BLaER1 treated with 17β-estradiol and CSF1 and Interleukin-3, amounts not matched to agents 10 nM and 100 nM (cell line): ENCODE results near the gene CERS6.

Experiments
- H3K27ac ChIP-seq, 11 experiments: shearing (Covaris generic); formaldehyde crosslinking; 2 replicates each; pipeline ENCODE4 v1.8.1; 2022
- H3K27me3 ChIP-seq, 11 experiments: shearing (Covaris generic); formaldehyde crosslinking; 2 replicates each; pipeline ENCODE4 v1.8.1; 2022
- H3K36me3 ChIP-seq, 11 experiments: shearing (Covaris generic); formaldehyde crosslinking; 2 replicates each; pipeline ENCODE4 v1.8.1; 2022
- H3K4me1 ChIP-seq, 10 experiments: shearing (Covaris generic); formaldehyde crosslinking; 2 replicates each; pipeline ENCODE4 v1.8.1; 2022
- H3K4me2 ChIP-seq, 11 experiments: shearing (Covaris generic); formaldehyde crosslinking; 2 replicates each; pipeline ENCODE4 v1.8.1; 2022
- H3K4me3 ChIP-seq, 10 experiments: shearing (Covaris generic); formaldehyde crosslinking; 2 replicates each; pipeline ENCODE4 v1.8.1; 2022
- H3K9ac ChIP-seq, 11 experiments: shearing (Covaris generic); formaldehyde crosslinking; 2 replicates each; pipeline ENCODE4 v1.8.1; 2022
- H3K9me3 ChIP-seq, 11 experiments: shearing (Covaris generic); formaldehyde crosslinking; replicated peaks in 1 of 11; 2 replicates each; pipeline ENCODE4 v1.8.1; 2022
- H4K20me1 ChIP-seq, 11 experiments: shearing (Covaris generic); formaldehyde crosslinking; 2 replicates each; pipeline ENCODE4 v1.8.1; 2022
- Cebpa-rat ChIP-seq, 11 experiments: shearing (Covaris generic); IDR thresholded peaks; 2 replicates each; pipeline ENCODE4 v1.8.1; 2022

Gene CERS6

DNA sequence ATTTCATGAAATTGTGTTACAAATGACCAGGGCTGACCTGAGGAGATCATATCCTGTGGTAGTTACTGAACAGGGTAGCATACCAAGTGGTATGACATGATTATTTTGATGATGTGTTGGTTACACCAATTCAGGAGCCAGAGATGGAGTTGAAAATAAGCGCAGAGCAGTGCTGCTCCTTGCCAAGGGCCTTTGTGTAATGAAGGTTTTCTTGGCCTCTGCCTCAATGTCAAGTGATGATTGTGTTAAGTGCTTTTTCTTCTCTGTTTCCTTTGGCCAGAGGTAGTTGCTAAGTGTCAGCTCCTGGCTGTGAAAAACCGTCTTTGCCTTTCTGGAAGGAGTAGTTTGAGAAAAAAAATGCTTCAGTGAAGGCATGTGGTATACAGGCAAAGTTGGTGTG, 131.2 kb downstream of the CERS6 start:
- H3K4me1 ChIP-seq = peaks cover 11 to 28% (median 18%) of the 10 kb centered on the region in 10 experiments; a peak in 15 of 20 replicates
- no peak overlapping the region for H3K4me3 ChIP-seq
- peaks cover 0 to 15% (median 10%) of the 10 kb centered on the region in 11 experiments; a peak in 8 of 22 replicates for H3K9me3 ChIP-seq
- H3K36me3 ChIP-seq = peaks cover 5 to 55% (median 19%) of the 10 kb centered on the region in 11 experiments; a peak in 17 of 22 replicates
- H4K20me1 ChIP-seq = peaks cover 0 to 27% (median 10%) of the 10 kb centered on the region in 11 experiments; a peak in 12 of 22 replicates
- no peak overlapping the region for H3K27ac ChIP-seq
- no peak overlapping the region for H3K9ac ChIP-seq
- no peak for TF ChIP-seq Cebpa-rat (IDR thresholded peaks at IDR 0.05)
- H3K4me2 ChIP-seq = no peak overlapping the region
- no peaks in the 10 kb centered on the region for H3K27me3 ChIP-seq

DNA sequence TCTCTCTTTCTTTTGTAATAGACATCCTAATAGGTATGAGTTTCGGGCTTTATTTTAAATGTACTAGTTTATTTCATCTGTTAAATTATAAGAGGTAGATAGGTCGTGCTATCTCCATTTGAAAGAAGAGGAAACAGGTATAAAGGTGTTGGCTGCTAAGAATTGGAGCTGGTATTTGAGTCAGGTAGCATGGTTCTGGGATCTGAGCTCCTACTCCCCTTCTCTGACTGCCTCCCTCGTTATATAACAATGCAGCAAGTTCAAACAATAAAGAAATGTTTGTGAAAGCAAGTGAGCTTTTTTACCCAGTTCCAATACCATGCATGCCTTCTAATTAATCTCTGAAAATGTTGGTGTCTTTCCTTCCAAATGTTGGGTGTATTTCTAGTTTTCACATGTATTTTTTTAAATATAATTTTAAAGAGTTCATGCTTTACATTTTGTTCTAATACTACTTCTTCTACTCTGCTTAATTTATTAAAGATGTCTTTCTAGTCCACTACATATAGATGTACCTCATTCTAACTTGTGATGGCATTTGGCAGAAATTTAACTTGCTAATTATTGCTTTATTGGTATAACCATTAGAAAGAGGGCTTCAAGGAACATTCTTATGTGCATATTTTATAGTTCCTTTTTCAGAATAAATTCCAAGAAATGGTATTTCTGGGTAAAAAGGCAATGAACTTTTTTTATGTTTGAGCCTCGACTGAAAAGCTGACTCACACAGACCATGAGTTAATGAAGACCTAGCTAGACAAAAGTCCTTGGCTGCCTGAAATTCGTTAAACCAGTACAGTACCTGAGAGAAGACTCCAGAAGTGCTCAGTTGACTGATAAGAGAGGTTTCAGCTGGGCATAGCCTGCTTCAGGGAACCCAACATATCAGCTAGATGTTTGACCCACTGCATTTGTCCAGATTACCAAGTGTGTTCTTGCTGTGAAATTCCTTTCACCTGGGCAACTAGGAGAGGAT, 133.5 kb downstream of the CERS6 start:
- no peak overlapping the region for H3K4me3 ChIP-seq
- H3K36me3 ChIP-seq = peaks cover 3 to 36% (median 15%) of the 10 kb centered on the region in 11 experiments; a peak in 17 of 22 replicates
- H3K4me1 ChIP-seq = peaks cover 2 to 23% (median 11%) of the 10 kb centered on the region in 10 experiments; a peak in 15 of 20 replicates
- H4K20me1 ChIP-seq = peaks cover 0 to 47% (median 20%) of the 10 kb centered on the region in 11 experiments; a peak in 15 of 22 replicates
- no peak overlapping the region; a peak in 1 of 22 replicates for H3K27ac ChIP-seq
- peak overlapping the region in 2 of 11 experiments; percentile 46 to 69; a peak in 4 of 22 replicates for H3K4me2 ChIP-seq
- TF ChIP-seq Cebpa-rat (IDR thresholded peaks at IDR 0.05) = no peak
- peaks cover 0 to 15% (median 10%) of the 10 kb centered on the region in 11 experiments; a peak in 8 of 22 replicates for H3K9me3 ChIP-seq
- H3K27me3 ChIP-seq = no peaks in the 10 kb centered on the region
- H3K9ac ChIP-seq = no peak overlapping the region

DNA sequence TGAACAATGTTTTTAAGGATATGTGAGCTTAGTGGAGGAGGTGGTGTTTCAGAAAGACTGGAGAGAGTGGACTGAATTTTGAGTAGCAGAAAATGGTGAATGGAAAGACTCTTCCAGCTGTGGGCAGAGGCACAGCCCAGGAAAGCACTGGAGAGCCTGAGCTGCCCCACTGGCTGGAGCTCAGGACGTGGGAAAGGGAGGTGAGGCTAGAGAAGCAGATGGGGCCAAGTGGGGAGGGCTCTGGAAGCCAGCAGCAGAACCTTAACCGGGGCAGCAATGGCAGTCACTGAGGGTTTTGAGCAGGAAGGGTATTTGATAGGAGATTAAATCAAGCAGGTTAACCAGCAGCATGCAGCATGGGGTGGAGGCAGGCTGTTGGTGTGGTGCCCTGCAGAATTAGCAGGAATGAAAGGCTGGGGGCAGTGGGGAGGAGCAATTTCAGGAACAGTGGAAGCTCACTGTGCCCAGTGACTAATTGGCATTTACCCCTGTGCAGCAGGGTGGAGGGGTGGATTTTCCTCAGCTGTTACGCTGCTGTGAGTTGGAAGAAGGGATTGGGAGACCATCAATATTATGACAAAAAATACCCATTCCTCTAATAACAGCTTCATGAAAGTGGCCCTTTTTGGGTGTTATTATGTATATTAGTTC, 136.2 kb downstream of the CERS6 start:
- Histone ChIP-seq H3K36me3 (peaks cover 0 to 17% (median 3%) of the 10 kb centered on the region in 11 experiments; a peak in 3 of 22 replicates), H3K27ac (no peak overlapping the region), H3K9me3 (no peaks in the 10 kb centered on the region), H3K4me3 (no peak overlapping the region), H3K9ac (no peak overlapping the region), H4K20me1 (peaks cover 6 to 61% (median 27%) of the 10 kb centered on the region in 11 experiments; a peak in 16 of 22 replicates), H3K4me2 (no peak overlapping the region), H3K27me3 (no peaks in the 10 kb centered on the region), H3K4me1 (peaks cover 8 to 31% (median 12%) of the 10 kb centered on the region in 10 experiments; a peak in 15 of 20 replicates)
- TF ChIP-seq Cebpa-rat (IDR thresholded peaks at IDR 0.05) = no peak

DNA sequence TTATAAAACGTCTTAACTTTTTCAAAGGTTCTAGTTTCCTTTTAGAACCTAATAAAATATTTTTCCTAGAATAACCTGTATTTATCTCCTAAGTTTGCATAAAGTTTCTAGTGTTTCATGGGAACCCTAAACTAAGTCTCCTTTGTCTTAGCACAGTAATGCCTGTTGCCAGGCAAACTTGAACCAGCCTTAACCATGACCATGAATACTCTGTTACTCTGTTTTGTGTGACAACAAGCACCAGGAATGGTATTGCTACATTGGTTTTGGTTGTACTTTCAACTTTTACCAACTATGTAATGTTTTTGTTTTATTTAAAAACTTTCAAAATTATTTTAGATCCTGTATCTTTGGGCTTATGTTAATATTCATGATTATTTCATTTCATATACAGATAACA, 137.6 kb downstream of the CERS6 start:
- H3K27ac ChIP-seq = no peak overlapping the region
- H4K20me1 ChIP-seq = peaks cover 6 to 66% (median 27%) of the 10 kb centered on the region in 11 experiments; a peak in 16 of 22 replicates

DNA sequence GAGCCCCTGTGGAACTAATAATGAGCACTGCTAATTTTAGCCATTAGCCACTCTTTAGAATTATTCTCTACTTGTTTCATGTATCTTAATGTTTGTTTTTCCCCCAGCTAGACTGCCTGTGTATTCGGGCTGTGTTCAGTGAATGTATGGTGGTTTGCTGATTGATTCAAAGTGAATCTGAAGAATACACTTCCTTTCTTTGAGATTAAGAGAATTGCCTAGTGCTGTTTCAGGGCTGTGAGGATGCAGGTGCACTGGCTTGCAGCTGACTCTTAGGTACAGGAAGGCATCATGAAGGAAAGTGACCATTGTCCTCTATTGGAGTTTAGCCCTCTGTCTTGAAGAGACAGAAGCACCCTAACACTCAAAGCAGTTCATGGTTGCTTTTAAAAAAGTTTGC, 138.7 kb downstream of the CERS6 start:
- H3K4me1 ChIP-seq = peaks cover 8 to 22% (median 12%) of the 10 kb centered on the region in 10 experiments; a peak in 15 of 20 replicates
- H3K4me2 ChIP-seq = peak overlapping the region in 8 of 11 experiments; percentile 3 to 54 (median 22); a peak in 9 of 22 replicates
- H3K27ac ChIP-seq = no peak overlapping the region
- peaks cover 0 to 6% (median 0%) of the 10 kb centered on the region in 11 experiments; a peak in 1 of 22 replicates for H3K36me3 ChIP-seq
- no peak overlapping the region for H3K4me3 ChIP-seq
- no peak overlapping the region for H3K9ac ChIP-seq
- no peak for TF ChIP-seq Cebpa-rat (IDR thresholded peaks at IDR 0.05)
- H3K27me3 ChIP-seq = no peaks in the 10 kb centered on the region
- H3K9me3 ChIP-seq = no peaks in the 10 kb centered on the region
- H4K20me1 ChIP-seq = peaks cover 6 to 66% (median 26%) of the 10 kb centered on the region in 11 experiments; a peak in 16 of 22 replicates

More for the DNA sequence above, 137.6 kb downstream of the CERS6 start:
- H3K4me1 ChIP-seq = peaks cover 8 to 31% (median 12%) of the 10 kb centered on the region in 10 experiments; a peak in 15 of 20 replicates
- peaks cover 0 to 6% (median 0%) of the 10 kb centered on the region in 11 experiments; a peak in 1 of 22 replicates for H3K36me3 ChIP-seq
- no peaks in the 10 kb centered on the region for H3K27me3 ChIP-seq
- TF ChIP-seq Cebpa-rat (IDR thresholded peaks at IDR 0.05) = no peak
- H3K9me3 ChIP-seq = no peaks in the 10 kb centered on the region
- no peak overlapping the region for H3K4me2 ChIP-seq
- H3K9ac ChIP-seq = no peak overlapping the region
- H3K4me3 ChIP-seq = no peak overlapping the region

DNA sequence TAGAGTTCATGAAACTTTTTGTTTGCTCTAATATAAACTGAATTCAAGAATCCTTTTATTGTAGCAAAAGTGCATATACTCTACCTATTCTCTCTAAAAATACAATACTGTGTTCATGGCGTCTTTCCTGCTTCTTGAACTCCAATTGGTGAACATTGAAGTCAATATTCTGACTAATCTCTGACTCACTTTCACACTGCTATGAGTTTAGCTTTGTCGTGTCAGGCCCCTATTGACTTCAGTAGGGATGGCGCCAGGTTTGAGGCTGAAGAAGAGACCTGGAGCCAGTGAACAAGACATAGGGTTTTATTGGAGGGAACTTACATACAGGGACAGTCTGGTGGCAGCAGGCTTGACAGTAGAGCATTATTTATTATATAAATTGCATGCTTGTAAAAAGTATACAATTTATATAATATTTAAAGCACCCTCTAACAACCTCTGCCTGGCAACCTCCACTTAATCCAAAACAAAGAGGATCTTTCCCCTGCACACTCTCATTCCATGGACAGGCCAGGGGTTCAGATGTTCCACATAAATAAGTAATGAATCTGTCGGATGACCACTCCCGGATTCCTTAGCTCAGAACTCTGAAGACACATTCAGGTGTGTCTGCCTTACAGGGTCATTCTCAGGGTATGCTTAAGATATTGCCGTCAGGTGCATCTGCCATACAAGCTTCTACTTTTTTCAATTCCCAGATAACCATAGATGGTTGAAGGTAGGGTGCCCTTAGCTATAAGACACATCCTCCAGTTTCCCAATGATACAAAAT, 141.0 kb downstream of the CERS6 start:
- Histone ChIP-seq H4K20me1 (peaks cover 6 to 58% (median 23%) of the 10 kb centered on the region in 11 experiments; a peak in 16 of 22 replicates), H3K9ac (no peak overlapping the region), H3K4me1 (peaks cover 8 to 35% (median 13%) of the 10 kb centered on the region in 10 experiments; a peak in 16 of 20 replicates)

DNA sequence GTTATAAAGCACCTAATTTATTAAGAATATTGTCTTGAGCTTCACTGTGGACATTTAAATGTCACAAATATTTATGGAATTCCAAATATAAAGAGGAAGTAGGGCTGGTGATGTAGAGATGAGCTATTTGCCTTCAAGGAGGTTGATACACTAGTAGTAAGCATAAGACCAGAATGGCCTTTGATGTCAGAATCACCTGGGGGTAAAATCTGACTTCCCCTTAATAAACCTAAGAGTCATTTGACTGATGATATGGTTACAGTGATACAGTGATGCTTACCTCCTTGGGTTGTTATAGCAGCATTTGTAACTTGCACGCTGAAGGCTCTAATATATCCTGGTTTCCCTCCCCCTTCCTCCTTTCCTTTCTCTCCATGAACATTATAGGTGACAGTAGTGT, 143.7 kb downstream of the CERS6 start:
- Histone ChIP-seq H4K20me1 (peaks cover 3 to 33% (median 6%) of the 10 kb centered on the region in 11 experiments; a peak in 14 of 22 replicates), H3K9me3 (peaks cover 7 to 29% (median 25%) of the 10 kb centered on the region in 11 experiments), H3K27me3 (no peaks in the 10 kb centered on the region), H3K4me2 (no peak overlapping the region), H3K27ac (no peak overlapping the region), H3K4me1 (peaks cover 4 to 48% (median 6%) of the 10 kb centered on the region in 10 experiments; a peak in 16 of 20 replicates), H3K36me3 (peaks cover 7 to 35% (median 21%) of the 10 kb centered on the region in 11 experiments; a peak in 17 of 22 replicates), H3K9ac (no peak overlapping the region), H3K4me3 (no peak overlapping the region)
- no peak for TF ChIP-seq Cebpa-rat (IDR thresholded peaks at IDR 0.05)

More for the DNA sequence above, 141.0 kb downstream of the CERS6 start:
- no peak overlapping the region for H3K4me2 ChIP-seq
- H3K4me3 ChIP-seq = no peak overlapping the region
- H3K27ac ChIP-seq = no peak overlapping the region
- no peak for TF ChIP-seq Cebpa-rat (IDR thresholded peaks at IDR 0.05)
- H3K9me3 ChIP-seq = peaks cover 0 to 8% (median 0%) of the 10 kb centered on the region in 11 experiments; a peak in 3 of 22 replicates
- peaks cover 0 to 14% (median 8%) of the 10 kb centered on the region in 11 experiments; a peak in 9 of 22 replicates for H3K36me3 ChIP-seq
- H3K27me3 ChIP-seq = no peaks in the 10 kb centered on the region

DNA sequence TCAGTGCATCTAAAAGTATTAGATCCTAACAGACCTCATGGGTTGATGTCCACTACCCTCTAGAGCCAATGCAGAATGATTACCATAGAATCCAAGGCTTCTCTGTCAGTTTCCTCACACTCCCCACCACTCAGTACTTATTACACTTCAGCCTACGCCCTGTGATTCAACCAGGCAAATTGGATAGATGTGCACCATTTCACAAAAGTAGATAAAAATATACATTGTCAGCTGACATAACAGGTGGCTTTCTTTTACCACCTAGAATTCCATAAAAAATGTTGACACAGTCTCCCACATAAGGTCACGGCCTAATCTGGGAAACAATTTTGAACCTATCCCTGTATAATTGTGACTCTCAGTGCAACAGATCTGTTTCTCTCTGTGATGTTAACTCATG, 144.9 kb downstream of the CERS6 start:
- Histone ChIP-seq H3K4me1 (peaks cover 0 to 45% (median 0%) of the 10 kb centered on the region in 10 experiments; a peak in 7 of 20 replicates), H3K27ac (no peak overlapping the region), H4K20me1 (peaks cover 0 to 26% (median 0%) of the 10 kb centered on the region in 11 experiments; a peak in 6 of 22 replicates), H3K9ac (no peak overlapping the region), H3K36me3 (peaks cover 19 to 48% (median 34%) of the 10 kb centered on the region in 11 experiments), H3K27me3 (no peaks in the 10 kb centered on the region), H3K4me2 (peak overlapping the region in 1 of 11 experiments; percentile 72; a peak in 1 of 22 replicates), H3K9me3 (peaks cover 19 to 41% (median 37%) of the 10 kb centered on the region in 11 experiments), H3K4me3 (no peak overlapping the region)
- TF ChIP-seq Cebpa-rat (IDR thresholded peaks at IDR 0.05) = no peak
